Fibroblast of skin of left biceps (primary cell): ENCODE data around the gene MTTP.

ENCODE experiments used
- DNase-seq, 2 experiments: peaks; one replicate each; pipeline ENCODE4 v3.0.0-alpha.2; 2013; ENCODE audit warnings: low read depth in 2 of 2

MTTP gene

DNA sequence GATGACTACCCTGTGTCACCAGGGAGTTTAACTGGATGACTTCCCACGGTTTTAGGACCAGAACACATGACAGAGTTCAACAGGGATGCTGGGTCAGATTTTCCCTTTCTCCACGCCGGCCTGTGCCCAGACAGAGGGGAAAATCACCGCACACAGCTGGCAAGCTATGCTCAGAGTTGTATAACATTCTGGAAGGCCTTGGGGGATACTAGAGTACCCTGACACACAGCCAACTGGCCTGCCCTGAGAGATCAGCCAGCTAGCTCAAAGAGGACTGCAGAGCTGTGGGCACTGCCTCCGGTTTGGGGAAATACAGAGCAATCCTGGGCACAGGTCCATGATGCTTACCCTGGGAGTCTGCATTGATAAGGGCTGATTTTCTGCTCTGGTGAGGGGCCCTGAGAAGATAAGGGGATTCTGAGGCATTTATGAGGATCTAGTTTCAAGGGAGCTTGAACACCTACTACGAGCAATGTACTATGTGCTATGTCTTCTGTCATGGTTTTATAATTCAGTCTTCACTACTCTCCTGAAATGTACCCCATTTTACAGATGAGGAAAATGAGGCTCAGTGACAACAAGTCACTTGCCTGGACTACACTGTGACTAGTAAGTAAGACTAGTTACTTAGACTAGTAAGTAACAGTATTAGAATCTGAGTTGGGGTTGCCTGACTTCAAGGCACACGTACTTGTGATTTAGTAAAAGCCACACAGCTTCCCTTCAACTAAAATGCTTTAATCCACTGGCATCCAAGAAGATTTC, 68.3 kb downstream of the MTTP start:
- DNase-seq = no peak

- no peak for DNase-seq
Observed at GRCh38 chr4:99644453-99644852, 69.8 kb downstream of the MTTP start.

DNA sequence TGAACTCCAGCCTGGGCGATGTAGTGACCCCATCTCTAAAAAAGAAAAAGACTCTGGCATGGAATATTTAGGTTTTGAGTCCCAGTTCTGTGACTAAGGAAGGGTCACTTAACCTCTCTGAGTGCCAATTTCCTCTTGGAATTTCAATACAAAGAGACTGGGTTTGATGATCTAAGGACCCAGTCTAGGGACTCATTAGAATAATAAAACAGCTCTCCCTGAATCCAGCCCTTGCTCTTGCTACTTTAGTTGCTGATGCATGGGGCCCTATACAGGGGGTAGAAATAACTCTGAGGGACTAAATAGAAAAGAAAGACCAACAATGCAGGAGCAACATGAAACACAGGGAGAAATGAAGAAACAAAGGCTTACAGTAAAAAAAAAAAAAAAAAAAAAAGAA, 70.4 kb downstream of the MTTP start:
- no peak for DNase-seq

DNA sequence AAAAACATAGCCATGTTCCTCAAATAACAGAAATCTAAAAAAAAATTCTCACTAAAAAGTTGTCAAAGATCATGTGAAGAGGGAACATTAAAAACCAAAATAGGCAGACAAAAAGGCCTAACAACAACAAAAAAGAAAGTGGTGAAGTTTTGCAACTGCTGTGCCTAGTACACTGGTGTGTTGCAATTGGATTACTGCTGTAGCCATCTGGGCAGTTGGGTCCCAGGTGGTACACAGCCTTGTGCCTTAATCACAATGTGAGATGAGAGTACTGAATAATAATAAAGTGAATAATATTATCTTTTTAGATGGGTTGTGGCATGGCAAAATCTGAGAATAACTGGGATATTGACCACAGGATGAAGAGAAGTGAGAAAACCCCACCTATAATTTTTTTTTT, 71.0 kb downstream of the MTTP start:
- DNase-seq = no peak

DNA sequence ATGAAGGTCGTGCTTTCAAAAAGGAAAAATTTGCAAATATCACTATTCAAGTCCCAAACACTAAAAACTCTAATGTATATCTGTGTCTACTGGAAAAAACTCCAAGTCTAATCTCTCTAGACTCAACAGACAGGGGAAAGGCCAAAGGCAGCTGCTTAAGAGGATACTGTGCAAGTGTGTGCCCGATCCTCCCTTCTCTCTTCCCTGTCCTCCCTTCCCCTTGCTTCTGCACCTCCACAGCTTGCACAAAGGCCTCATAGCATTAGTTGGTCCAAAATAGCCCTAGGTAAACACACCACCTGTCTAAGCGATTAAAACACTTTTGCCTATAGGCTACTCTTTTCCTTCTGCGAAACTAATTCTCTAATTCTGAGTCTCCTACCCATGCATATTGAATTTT, 72.4 kb downstream of the MTTP start:
- DNase-seq = no peak

GRCh38 chr4:99648321-99648720, 73.7 kb downstream of the MTTP start:
- no peak for DNase-seq

DNA sequence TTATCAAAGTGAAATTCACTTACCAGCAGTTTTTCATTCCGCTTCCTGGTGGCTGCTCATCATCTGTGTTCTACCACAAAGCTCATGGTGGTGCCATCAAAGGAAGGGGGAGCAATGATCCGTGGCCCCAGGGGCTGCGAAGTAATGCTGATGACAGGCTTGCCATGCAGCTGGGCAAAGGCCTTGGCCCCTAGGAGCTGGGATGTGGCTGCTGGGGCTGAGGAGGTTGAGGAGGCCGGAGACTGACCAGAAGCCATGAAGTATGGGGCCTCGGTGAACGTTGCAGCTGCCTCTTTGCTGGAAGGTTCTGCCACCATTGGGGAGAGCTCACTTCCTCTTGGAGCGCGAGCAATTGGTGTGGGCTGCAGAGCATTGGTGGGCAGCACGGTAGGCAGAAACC, 74.6 kb downstream of the MTTP start:
- no peak for DNase-seq

DNA sequence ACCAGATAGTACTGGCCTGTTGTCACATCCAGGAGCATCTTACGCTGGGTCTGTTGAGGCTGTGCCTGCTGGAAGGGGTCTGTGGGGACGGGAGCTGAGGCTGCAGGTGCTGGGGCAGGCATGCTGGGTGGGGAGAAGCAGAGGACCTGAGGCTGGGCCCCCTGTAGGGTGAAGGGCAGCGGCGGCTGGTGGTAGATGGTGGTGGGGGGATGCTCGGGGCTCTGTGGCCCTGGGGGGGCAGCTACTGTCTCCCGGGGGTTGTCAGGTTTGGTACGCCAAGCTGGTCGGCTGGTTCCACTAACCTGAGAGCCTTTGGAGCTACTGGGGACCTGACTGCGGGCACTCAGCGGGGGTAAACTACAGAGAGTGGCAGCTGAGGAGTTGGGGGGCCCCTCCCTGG, 75.2 kb downstream of the MTTP start:
- no peak for DNase-seq

GRCh38 chr4:99651016-99651769, 76.6 kb downstream of the MTTP start:
- DNase-seq = no peak

DNA sequence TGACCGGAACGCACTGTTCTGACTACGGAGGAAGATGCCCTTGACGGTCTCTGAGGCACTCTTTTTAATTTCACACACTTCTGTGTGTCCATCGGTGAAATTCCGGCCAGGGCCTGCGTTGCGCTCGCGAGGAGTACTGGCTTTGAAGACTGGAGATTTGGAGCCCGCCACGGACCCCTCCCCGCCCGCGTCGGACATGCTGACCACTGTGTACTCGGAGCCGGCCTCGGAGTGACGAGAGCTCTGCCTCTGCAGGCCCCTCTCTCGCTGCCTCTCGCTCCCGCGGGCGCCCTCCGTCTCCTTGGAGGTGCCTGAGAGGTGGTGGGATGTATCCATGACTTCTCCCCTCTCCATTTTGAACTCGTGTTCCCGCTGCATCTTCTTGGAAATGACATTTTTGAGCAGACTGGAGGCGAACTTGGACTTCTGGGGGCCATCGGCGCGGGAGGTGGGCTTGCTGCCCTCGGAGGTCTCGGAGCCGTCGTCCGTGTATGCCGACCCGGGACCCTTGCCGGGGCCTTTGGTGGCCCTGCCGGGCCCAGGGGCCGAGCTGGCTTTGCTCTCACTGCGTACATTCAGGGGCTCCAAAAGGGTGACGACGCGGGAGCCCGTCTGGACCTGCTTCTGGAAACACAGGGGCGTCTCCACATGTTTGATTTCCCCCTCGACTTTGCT, 77.3 kb downstream of the MTTP start:
- no peak for DNase-seq

DNA sequence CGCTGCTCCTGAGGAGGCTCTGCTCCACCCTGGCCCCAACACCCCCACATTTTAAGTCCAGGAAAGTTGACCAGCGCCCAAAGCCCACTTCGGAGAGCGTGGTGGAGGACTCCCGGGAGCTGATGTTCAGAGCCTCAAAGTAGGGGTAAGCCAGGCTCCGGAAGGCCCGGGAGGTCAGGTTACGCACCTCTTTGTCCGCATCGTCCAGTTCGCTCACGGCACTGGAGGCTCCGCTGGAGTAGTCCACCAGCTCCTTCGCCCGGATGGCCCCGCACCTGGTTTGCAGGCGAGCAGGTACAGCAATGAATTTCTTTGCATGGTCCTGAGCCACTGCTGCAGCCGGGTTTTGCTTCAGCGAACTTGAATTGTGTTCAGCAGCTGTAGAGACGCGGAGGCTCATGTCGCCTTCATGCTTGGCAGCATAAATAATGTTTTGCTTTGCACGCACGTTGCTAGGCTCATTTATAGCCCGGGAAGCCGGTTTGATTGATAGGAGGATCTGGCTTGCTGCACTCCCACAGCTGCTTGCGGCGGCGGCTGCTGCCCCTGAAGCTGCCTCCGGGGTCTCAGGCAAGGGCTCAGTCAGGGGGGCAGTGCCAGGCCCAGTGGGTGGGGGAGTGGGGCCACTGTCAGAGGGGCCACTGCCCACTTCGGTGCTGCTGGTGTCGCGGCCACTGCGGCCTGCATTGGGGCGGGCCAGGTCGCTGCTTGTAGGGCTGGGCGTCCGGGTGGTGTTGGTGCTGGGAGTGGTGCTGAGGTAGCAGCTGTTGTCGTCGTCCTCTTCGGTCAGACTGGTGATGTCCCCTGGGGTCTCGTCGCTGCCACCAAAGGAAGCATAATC, 78.2 kb downstream of the MTTP start:
- no peak for DNase-seq

- no peak for DNase-seq
Observed at GRCh38 chr4:99653916-99654315, 79.3 kb downstream of the MTTP start.

DNA sequence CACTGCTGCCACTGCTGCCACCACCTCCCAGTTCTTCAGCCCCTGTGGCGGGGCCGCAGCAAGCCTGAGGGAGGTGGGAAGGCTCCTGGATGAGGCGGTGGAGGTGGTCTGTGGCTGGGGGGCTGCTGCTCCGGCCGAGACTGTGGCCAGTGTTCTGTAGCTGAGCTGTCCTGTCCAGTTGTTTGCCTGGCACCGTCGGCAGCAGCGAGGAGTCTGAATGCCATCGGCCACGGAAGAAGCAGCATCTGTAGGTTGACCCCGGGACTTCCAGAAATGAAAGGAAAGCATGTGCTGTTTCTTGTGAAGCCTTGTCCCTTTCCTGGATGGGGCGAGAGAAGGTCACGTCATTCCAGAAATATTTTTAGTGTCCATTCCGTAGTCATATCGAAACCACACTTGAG, 79.7 kb downstream of the MTTP start:
- DNase-seq = no peak

DNA sequence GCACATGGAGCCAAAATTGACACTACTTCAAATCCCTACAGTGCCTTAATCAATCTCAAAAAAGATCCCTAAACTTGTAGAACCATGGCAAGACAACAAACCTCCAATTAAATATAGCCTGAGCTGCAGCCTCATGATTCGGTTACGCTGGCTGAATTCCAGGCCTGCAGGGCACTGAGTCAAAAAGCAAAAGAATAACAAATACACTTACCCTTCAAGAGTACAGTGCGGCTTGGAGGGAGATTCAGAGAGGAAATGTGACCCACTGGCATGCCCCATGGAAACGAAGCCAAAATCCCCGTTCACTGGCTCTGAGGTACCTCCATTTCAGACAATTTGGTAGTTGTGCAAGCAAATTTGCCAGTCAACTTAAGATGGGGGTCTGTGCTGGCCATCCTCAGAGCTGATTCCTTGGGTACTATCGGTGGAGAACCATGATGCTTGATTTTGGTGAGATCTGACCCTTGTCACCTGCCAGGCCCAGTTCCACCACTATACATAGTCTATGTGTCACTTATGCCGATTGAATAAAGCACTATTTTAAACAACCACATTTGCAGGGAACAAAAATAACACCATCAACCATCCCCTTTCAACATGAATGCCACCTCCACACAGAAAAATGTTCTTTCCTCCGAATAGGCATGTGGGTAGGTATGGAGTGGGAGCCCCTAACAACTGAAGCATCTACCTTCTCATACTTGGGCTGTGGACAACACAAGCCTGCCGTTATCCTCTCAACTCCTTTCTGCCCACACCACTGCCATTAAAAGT, 80.9 kb downstream of the MTTP start:
- DNase-seq = no peak

- DNase-seq = no peak
Observed at GRCh38 chr4:99657798-99658197, 83.2 kb downstream of the MTTP start, which contains the start of gene C4orf54. C4orf54 (minus strand) TSS chr4:99657828; CDS start chr4:99654648, 3,180 bp downstream.

DNA sequence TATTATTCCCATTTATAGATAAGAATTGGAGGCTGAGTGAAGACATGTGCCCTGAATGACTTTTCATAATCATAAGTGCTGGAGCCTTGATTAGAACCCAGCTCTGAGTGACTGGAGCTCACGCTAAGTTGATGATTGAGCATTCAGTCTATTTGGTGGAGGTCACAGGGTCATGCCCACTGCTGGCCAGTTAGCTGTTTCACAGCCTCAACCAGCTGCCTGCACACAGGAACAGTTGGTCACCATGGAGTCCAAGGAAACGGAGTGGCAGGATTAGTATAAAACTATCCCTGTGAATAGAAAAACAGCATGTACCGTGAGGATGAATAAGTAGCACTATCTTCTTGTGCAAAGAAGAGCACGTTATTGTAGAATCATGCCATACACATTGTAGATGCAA, 84.0 kb downstream of the MTTP start:
- no peak for DNase-seq

DNA sequence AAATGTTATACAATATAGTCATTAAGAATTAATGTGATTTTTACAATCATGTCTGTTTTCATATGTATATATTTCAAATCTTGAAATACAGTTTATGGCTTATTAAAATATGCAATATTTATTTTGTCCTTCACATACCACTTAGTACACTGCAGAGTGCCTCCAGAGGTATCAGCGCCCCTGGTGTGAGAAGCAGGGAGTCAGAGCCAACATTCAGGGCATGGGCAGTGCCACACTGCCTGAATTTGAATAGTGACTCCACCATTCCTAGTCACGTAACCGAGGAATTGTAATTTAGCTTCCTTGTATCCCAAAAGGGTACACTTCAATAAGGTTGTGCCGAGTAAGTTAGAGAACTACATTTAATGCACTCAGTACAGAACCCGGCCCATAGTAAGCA, 87.3 kb downstream of the MTTP start:
- DNase-seq = no peak

DNA sequence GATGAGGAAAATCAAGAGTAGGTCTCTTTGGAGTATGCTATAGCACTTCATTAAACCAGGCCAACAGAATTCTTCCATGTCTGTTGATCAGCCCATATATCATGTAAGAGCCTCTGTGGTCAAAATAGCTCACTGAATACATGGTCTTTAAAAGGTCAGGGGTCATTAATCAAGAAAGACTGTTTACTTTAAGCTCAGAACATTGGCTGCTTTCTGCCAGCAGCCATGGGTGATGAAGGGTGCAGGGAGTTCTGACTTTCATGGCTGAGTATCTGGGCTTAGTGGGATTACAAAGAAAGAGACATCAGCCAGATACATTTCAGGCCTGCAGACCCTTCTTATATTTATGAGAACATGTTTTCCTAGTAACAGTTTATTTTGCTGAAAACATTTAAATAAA, 90.1 kb downstream of the MTTP start:
- DNase-seq = no peak

DNA sequence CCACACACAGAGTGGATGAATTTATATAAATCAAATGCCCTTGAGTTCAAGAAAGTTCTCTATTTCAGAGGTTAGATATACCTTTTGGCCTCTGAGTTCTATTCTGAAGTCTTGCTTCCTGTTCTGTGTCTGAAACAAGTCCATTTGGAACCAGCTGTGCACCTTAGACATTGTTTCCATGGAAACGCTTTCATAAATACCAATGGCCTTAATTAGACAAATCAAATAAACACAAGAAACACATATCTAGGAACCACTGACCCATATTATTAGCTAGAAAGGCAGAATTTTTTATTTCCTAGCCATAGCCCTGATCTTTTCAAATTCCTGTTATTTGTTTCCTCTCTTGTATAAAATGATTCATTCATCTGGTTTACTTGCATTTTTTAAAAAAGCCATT, 91.4 kb downstream of the MTTP start:
- no peak for DNase-seq

GRCh38 chr4:99668472-99668871, 93.8 kb downstream of the MTTP start:
- DNase-seq = no peak

DNA sequence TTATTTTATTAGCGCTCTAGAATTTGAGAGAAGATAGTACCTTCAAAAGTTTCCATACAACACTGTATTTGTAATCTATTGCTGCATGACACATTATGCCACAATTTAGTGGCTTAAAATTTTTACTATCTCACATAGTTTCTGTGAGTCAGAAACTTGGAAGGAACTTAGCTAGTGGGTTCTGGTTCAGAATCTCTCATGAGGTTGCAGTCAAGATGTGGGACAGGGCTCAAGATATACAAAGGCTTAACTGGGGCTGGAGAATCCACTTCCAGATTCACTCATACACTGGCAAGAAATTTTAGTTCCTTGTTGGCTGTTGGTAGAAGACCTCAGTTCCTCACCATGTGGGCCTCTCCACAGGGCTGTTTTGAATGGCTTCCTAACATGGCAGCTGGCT, 94.5 kb downstream of the MTTP start:
- no peak for DNase-seq
